Measurements from ENCODE around the gene PCK1.

Gene PCK1

GRCh38 chr20:57611586-57612311, 50.8 kb downstream of the PCK1 start:
- Histone ChIP-seq H3K36me3 (ENCODE audit: insufficient read depth, insufficient read length, low read length) (no peaks in the 10 kb centered on the region), H3K9ac (ENCODE audit: insufficient read length, low read depth) (no peak overlapping the region), H3K27me3 (ENCODE audit: insufficient read depth, insufficient read length) (no peaks in the 10 kb centered on the region), H3K4me3 (ENCODE audit: insufficient read length, low read depth) (no peak overlapping the region), H3K4me1 (ENCODE audit: insufficient read depth, insufficient read length) (peaks cover 3% of the 10 kb centered on the region), H3K9me3 (ENCODE audit: insufficient read depth, low read length) (no peaks in the 10 kb centered on the region)
- no peak for DNase-seq (ENCODE audit: low read depth, low spot score)
- no peak for TF ChIP-seq ZNF274 (IDR thresholded peaks at IDR 0.05; ENCODE audit: low read depth, low read length)
- TF ChIP-seq SUZ12 (IDR thresholded peaks at IDR 0.05; ENCODE audit: extremely low read depth, insufficient read depth, insufficient read length) = no peak
- no peak for TF ChIP-seq YY1 (IDR thresholded peaks at IDR 0.05; ENCODE audit: insufficient read depth, insufficient read length)

- Histone ChIP-seq H3K9ac (ENCODE audit: insufficient read length, low read depth) (no peak overlapping the region), H3K9me3 (ENCODE audit: insufficient read depth, low read length) (no peaks in the 10 kb centered on the region), H3K36me3 (ENCODE audit: insufficient read depth, insufficient read length, low read length) (no peaks in the 10 kb centered on the region), H3K27me3 (ENCODE audit: insufficient read depth, insufficient read length) (no peaks in the 10 kb centered on the region), H3K4me3 (ENCODE audit: insufficient read length, low read depth) (no peak overlapping the region), H3K4me1 (ENCODE audit: insufficient read depth, insufficient read length) (peaks cover 3% of the 10 kb centered on the region)
- TF ChIP-seq ZNF274 (IDR thresholded peaks at IDR 0.05; ENCODE audit: low read depth, low read length) (no peak), SUZ12 (IDR thresholded peaks at IDR 0.05; ENCODE audit: extremely low read depth, insufficient read depth, insufficient read length) (no peak), YY1 (IDR thresholded peaks at IDR 0.05; ENCODE audit: insufficient read depth, insufficient read length) (no peak)
- no peak for DNase-seq (ENCODE audit: low read depth, low spot score)
These were observed 51.5 kb downstream of the PCK1 start for GRCh38 chr20:57612436-57612835.

DNA sequence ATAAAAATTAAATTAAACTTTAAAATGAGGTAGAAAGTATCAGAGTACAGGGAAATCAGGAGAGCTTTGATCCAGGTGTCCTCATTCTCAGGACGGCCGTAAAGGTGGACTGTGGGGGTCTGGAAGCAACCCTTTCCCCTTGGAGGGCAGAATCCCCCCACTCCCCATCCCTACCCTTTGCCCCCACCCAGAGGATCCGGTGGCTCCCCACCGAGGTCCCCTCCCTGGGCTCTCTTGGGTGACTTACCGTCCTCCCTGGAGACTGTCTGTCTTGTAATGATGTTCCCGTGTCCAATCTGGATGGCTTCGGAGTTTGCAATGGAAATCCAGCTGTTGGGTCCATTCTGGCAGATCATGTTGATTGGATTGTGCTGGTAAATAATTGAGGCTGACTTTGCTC, 52.0 kb downstream of the PCK1 start:
- no peak for TF ChIP-seq ZNF274 (IDR thresholded peaks at IDR 0.05; ENCODE audit: low read depth, low read length)
- no peak for TF ChIP-seq YY1 (IDR thresholded peaks at IDR 0.05; ENCODE audit: insufficient read depth, insufficient read length)
- no peak for TF ChIP-seq SUZ12 (IDR thresholded peaks at IDR 0.05; ENCODE audit: extremely low read depth, insufficient read depth, insufficient read length)
- no peak for DNase-seq (ENCODE audit: low read depth, low spot score)
- no peak overlapping the region for H3K9ac ChIP-seq (ENCODE audit: insufficient read length, low read depth)
- H3K27me3 ChIP-seq (ENCODE audit: insufficient read depth, insufficient read length) = no peaks in the 10 kb centered on the region
- H3K4me1 ChIP-seq (ENCODE audit: insufficient read depth, insufficient read length) = peaks cover 3% of the 10 kb centered on the region
- H3K9me3 ChIP-seq (ENCODE audit: insufficient read depth, low read length) = no peaks in the 10 kb centered on the region
- no peaks in the 10 kb centered on the region for H3K36me3 ChIP-seq (ENCODE audit: insufficient read depth, insufficient read length, low read length)
- no peak overlapping the region for H3K4me3 ChIP-seq (ENCODE audit: insufficient read length, low read depth)

GRCh38 chr20:57613481-57613921, 52.6 kb downstream of the PCK1 start:
- H3K27me3 ChIP-seq (ENCODE audit: insufficient read depth, insufficient read length) = no peaks in the 10 kb centered on the region
- H3K9ac ChIP-seq (ENCODE audit: insufficient read length, low read depth) = no peak overlapping the region
- TF ChIP-seq YY1 (IDR thresholded peaks at IDR 0.05; ENCODE audit: insufficient read depth, insufficient read length) = no peak
- H3K36me3 ChIP-seq (ENCODE audit: insufficient read depth, insufficient read length, low read length) = no peaks in the 10 kb centered on the region
- DNase-seq (ENCODE audit: low read depth, low spot score) = no peak
- no peak overlapping the region for H3K4me3 ChIP-seq (ENCODE audit: insufficient read length, low read depth)
- peaks cover 3% of the 10 kb centered on the region for H3K4me1 ChIP-seq (ENCODE audit: insufficient read depth, insufficient read length)
- no peaks in the 10 kb centered on the region for H3K9me3 ChIP-seq (ENCODE audit: insufficient read depth, low read length)

DNA sequence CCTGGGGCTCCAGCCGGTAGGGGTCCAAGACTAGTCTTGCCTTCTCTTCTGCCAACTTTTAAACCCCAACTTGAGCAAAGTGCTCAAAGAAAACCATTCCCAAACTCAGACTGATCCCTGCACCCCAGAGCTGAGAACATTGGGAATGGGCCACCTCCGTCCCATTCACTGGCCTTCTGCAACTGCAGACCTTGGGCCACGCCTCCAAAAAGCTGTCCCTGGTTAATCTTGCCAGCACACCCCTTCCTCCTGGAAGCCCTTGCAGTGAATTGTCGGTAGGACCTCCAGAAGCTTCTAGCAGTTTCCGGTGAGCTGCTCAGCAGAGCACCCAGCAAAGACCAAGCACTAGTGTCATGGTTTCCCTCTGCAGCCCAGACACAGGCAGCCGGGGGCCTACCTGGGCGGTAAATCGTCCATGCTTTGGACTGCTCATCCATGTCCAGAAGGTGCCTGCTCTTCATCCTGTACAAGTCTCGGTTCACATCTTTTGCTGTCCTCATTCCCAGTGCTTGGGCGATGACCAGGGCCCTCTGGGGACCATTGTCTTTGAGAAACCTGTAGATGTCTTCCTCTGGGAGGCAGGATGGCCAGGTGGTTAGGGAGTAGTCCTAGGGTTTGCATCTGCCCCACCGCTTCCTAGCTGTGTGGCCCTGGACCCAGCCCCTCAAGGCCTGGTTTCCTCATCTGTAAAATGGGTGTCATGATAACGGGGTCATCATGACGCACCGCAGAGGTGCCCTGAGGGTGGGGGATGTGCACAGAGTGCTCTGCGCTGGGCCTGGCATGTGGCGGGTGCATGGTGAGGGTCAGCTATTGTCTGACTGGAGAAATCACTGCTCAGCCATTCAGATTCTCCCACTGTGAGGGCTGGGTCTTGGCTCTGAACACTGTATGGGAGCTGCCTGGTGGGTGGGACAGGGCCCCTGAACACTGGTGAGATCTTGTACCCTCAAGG, 53.9 kb downstream of the PCK1 start:
- DNase-seq (ENCODE audit: low read depth, low spot score) = no peak
- Histone ChIP-seq H3K4me3 (ENCODE audit: insufficient read length, low read depth) (no peak overlapping the region), H3K9me3 (ENCODE audit: insufficient read depth, low read length) (no peaks in the 10 kb centered on the region), H3K36me3 (ENCODE audit: insufficient read depth, insufficient read length, low read length) (no peaks in the 10 kb centered on the region), H3K27me3 (ENCODE audit: insufficient read depth, insufficient read length) (no peaks in the 10 kb centered on the region), H3K4me1 (ENCODE audit: insufficient read depth, insufficient read length) (peaks cover 3% of the 10 kb centered on the region), H3K9ac (ENCODE audit: insufficient read length, low read depth) (no peak overlapping the region)
- no peak for TF ChIP-seq SUZ12 (IDR thresholded peaks at IDR 0.05; ENCODE audit: extremely low read depth, insufficient read depth, insufficient read length)
- TF ChIP-seq ZNF274 (IDR thresholded peaks at IDR 0.05; ENCODE audit: low read depth, low read length) = no peak
- no peak for TF ChIP-seq YY1 (IDR thresholded peaks at IDR 0.05; ENCODE audit: insufficient read depth, insufficient read length)

DNA sequence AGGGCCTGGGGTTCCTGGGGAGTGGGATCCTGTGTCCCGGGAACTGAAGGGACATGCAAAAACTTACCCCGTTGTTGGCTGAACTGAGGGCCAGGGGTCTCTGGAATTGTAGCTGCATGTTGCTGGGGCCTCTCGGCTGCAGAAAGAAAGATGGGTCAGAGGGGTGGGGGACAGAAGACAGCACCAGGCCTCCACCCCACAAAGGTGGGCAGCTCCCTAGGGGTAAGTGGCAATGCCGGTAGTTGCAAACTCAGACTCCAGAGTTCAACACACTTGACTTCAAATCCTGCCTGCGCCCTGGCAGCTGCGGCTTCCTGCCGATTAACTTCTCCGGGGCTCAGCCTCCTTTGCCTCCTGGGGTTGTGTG, 54.5 kb downstream of the PCK1 start:
- H3K4me3 ChIP-seq (ENCODE audit: insufficient read length, low read depth) = no peak overlapping the region
- peaks cover under 1% of the 10 kb centered on the region for H3K4me1 ChIP-seq (ENCODE audit: insufficient read depth, insufficient read length)
- H3K9me3 ChIP-seq (ENCODE audit: insufficient read depth, low read length) = no peaks in the 10 kb centered on the region
- DNase-seq (ENCODE audit: low read depth, low spot score) = no peak
- H3K9ac ChIP-seq (ENCODE audit: insufficient read length, low read depth) = no peak overlapping the region
- TF ChIP-seq SUZ12 (IDR thresholded peaks at IDR 0.05; ENCODE audit: extremely low read depth, insufficient read depth, insufficient read length) = no peak
- TF ChIP-seq ZNF274 (IDR thresholded peaks at IDR 0.05; ENCODE audit: low read depth, low read length) = no peak
- no peak for TF ChIP-seq YY1 (IDR thresholded peaks at IDR 0.05; ENCODE audit: insufficient read depth, insufficient read length)
- H3K27me3 ChIP-seq (ENCODE audit: insufficient read depth, insufficient read length) = no peaks in the 10 kb centered on the region
- no peaks in the 10 kb centered on the region for H3K36me3 ChIP-seq (ENCODE audit: insufficient read depth, insufficient read length, low read length)
